Mucosa of stomach (tissue), 1 donor: ENCODE data around the gene MSH3.
"Not testable (repeated sequence)": the region's sequence is repeated elsewhere in the genome, so short reads cannot be mapped to it uniquely, and the experiment has no call there.

Source experiments
- H3K27me3 ChIP-seq: one replicate; pipeline ENCODE4 v1.7.0; 2013; ENCODE audit warnings: mild to moderate bottlenecking, low read length; ENCODE audit not compliant: control insufficient read depth, insufficient read depth
- H3K36me3 ChIP-seq: one replicate; pipeline ENCODE4 v1.7.0; 2013; ENCODE audit warnings: low read length; ENCODE audit not compliant: control insufficient read depth, insufficient read depth
- H3K4me1 ChIP-seq: one replicate; pipeline ENCODE4 v1.7.0; 2013; ENCODE audit warnings: mild to moderate bottlenecking, low read length; ENCODE audit not compliant: control insufficient read depth, insufficient read depth
- H3K4me3 ChIP-seq: one replicate; pipeline ENCODE4 v1.7.0; 2013; ENCODE audit warnings: low read length
- H3K9ac ChIP-seq: one replicate; pipeline ENCODE4 v1.7.0; 2013; ENCODE audit warnings: mild to moderate bottlenecking, low read length, moderate library complexity
- H3K9me3 ChIP-seq: one replicate; pipeline ENCODE4 v1.7.0; 2013; ENCODE audit warnings: mild to moderate bottlenecking, low read length, moderate library complexity; ENCODE audit not compliant: control insufficient read depth
- donor health status: Pancreatic carcinoma.

The MSH3 gene

GRCh38 chr5:80762573-80762972 lies 108.1 kb downstream of the MSH3 start:
- no peaks in the 10 kb centered on the region for H3K36me3 ChIP-seq
- no peak overlapping the region for H3K4me3 ChIP-seq
- H3K27me3 ChIP-seq = no peaks in the 10 kb centered on the region
- H3K4me1 ChIP-seq = no peaks in the 10 kb centered on the region
- H3K9ac ChIP-seq = no peak overlapping the region
- no peaks in the 10 kb centered on the region for H3K9me3 ChIP-seq

- Histone ChIP-seq H3K36me3 (no peaks in the 10 kb centered on the region), H3K4me1 (no peaks in the 10 kb centered on the region), H3K9me3 (no peaks in the 10 kb centered on the region), H3K27me3 (no peaks in the 10 kb centered on the region), H3K4me3 (no peak overlapping the region), H3K9ac (no peak overlapping the region)
These were observed 108.8 kb downstream of the MSH3 start for GRCh38 chr5:80763211-80763610.

GRCh38 chr5:80763873-80764647 lies 109.6 kb downstream of the MSH3 start:
- Histone ChIP-seq H3K9me3 (no peaks in the 10 kb centered on the region), H3K4me1 (no peaks in the 10 kb centered on the region), H3K27me3 (no peaks in the 10 kb centered on the region), H3K4me3 (no peak overlapping the region), H3K9ac (no peak overlapping the region), H3K36me3 (no peaks in the 10 kb centered on the region)

GRCh38 chr5:80764786-80765185 lies 110.3 kb downstream of the MSH3 start:
- Histone ChIP-seq H3K4me1 (no peaks in the 10 kb centered on the region), H3K9ac (no peak overlapping the region), H3K4me3 (no peak overlapping the region), H3K36me3 (no peaks in the 10 kb centered on the region), H3K9me3 (no peaks in the 10 kb centered on the region), H3K27me3 (no peaks in the 10 kb centered on the region)

- Histone ChIP-seq H3K4me1 (no peaks in the 10 kb centered on the region), H3K9me3 (no peaks in the 10 kb centered on the region), H3K4me3 (no peak overlapping the region), H3K27me3 (no peaks in the 10 kb centered on the region), H3K9ac (no peak overlapping the region), H3K36me3 (no peaks in the 10 kb centered on the region)
These were observed 123.2 kb downstream of the MSH3 start for GRCh38 chr5:80777347-80778287.

GRCh38 chr5:80780024-80780423 lies 125.6 kb downstream of the MSH3 start:
- Histone ChIP-seq H3K9me3 (no peaks in the 10 kb centered on the region), H3K4me3 (no peak overlapping the region), H3K9ac (no peak overlapping the region), H3K36me3 (no peaks in the 10 kb centered on the region), H3K27me3 (no peaks in the 10 kb centered on the region), H3K4me1 (no peaks in the 10 kb centered on the region)

- no peak overlapping the region for H3K9ac ChIP-seq
- no peaks in the 10 kb centered on the region for H3K9me3 ChIP-seq
- no peaks in the 10 kb centered on the region for H3K27me3 ChIP-seq
- H3K36me3 ChIP-seq = no peaks in the 10 kb centered on the region
- no peak overlapping the region for H3K4me3 ChIP-seq
- H3K4me1 ChIP-seq = no peaks in the 10 kb centered on the region
These were observed 126.4 kb downstream of the MSH3 start for GRCh38 chr5:80780761-80781285.

- Histone ChIP-seq H3K36me3 (no peaks in the 10 kb centered on the region), H3K4me3 (no peak overlapping the region), H3K9ac (no peak overlapping the region)
These were observed 126.9 kb downstream of the MSH3 start for GRCh38 chr5:80781356-80781755.

GRCh38 chr5:80782626-80783025 lies 128.2 kb downstream of the MSH3 start:
- no peaks in the 10 kb centered on the region for H3K9me3 ChIP-seq
- no peaks in the 10 kb centered on the region for H3K36me3 ChIP-seq
- no peaks in the 10 kb centered on the region for H3K4me1 ChIP-seq
- H3K9ac ChIP-seq = no peak overlapping the region
- no peaks in the 10 kb centered on the region for H3K27me3 ChIP-seq
- no peak overlapping the region for H3K4me3 ChIP-seq

More at GRCh38 chr5:80781356-80781755, 126.9 kb downstream of the MSH3 start:
- no peaks in the 10 kb centered on the region for H3K4me1 ChIP-seq
- no peaks in the 10 kb centered on the region for H3K9me3 ChIP-seq
- H3K27me3 ChIP-seq = no peaks in the 10 kb centered on the region

GRCh38 chr5:80783751-80784150 lies 129.3 kb downstream of the MSH3 start:
- H3K9me3 ChIP-seq, H3K4me1 ChIP-seq, H3K4me3 ChIP-seq, H3K9ac ChIP-seq, H3K27me3 ChIP-seq, H3K36me3 ChIP-seq: not testable (repeated sequence)

GRCh38 chr5:80784451-80784850 lies 130.0 kb downstream of the MSH3 start:
- Histone ChIP-seq H3K36me3 (no peaks in the 10 kb centered on the region), H3K27me3 (no peaks in the 10 kb centered on the region), H3K4me1 (no peaks in the 10 kb centered on the region), H3K4me3 (no peak overlapping the region), H3K9me3 (no peaks in the 10 kb centered on the region), H3K9ac (no peak overlapping the region)
